Measurements from ENCODE around the gene ID1.
"Not testable (repeated sequence)": the region's sequence is repeated elsewhere in the genome, so short reads cannot be mapped to it uniquely, and the experiment has no call there.

The ID1 gene

DNA sequence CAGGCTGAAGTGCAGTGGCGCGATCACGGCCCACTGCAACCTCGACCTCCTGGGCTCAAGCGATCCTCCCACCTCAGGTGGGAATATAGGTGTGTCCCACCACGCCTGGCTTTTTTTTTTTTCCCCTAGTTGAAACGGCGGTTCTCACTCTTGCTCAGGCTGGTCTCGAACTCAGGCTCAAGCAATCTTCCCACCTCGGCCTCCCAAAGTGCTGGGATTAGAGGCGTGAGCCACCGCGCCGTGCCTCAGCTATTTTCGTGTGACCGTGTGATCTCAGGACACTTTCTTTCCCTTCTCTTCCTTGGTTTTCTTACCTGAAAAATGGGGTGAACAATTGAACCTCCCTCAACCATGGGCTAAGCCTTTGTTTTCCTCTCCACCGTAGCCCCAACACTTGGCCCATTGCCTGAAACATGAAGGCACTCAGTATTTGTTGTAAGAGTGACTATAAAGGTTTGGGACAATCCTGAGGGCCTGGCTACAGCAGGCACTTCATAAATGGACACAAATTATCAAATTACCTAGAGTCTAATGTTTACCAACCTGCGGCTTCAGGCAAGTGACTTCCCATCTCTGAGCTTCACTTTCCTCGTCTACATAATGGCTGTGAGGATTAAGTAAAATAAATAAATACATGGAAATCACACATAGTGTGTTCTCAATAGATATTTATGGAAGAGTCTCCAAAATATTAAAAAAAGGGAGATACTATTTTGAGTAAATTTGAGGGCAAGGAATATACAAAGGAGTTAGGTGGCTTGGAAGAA, 31.4 kb upstream of the ID1 start:
- no peak for DNase-seq (ENCODE audit: low read depth)

DNA sequence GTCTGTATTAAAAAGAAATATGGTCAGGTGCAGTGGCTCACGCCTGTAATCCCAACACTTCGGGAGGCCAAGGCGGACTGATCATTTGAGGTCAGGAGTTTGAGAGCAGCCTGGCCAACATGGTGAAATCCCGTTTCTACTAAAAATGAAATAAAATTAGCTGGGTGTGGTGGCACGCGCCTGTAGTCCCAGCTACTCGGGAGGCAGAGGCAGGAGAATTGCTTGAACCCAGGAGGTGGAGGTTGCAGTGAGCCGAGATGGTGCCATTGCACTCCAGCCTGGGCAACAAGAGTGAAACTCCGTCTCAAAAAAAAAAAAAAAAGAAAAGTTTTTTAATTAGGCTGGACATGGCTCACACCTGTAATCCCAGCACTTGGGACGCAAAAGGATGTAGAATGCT, 30.1 kb upstream of the ID1 start:
- not testable (repeated sequence) for DNase-seq (ENCODE audit: low read depth)

DNA sequence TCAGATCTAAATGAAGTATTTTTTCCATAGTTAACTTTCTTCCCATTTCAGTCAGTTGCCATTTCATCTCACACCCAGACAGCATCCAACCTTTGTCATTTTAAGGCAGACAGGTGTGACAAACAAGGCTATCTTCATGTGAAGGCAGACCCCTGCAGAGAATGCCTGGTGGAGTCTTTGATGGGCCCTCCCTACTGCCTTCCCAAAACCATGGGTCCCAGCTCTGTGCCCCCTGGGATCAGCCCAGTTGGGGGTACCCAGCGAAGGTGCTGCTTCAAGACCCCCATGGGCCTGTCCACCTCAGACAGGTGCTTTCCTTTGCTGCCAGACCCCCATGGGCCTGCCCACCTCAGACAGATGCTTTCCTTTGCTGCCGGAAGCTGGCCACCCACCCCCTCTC, 28.3 kb upstream of the ID1 start:
- no peak for DNase-seq (ENCODE audit: low read depth)

- DNase-seq (ENCODE audit: low read depth) = no peak
These were observed 27.9 kb upstream of the ID1 start for GRCh38 chr20:31577194-31577593.

DNA sequence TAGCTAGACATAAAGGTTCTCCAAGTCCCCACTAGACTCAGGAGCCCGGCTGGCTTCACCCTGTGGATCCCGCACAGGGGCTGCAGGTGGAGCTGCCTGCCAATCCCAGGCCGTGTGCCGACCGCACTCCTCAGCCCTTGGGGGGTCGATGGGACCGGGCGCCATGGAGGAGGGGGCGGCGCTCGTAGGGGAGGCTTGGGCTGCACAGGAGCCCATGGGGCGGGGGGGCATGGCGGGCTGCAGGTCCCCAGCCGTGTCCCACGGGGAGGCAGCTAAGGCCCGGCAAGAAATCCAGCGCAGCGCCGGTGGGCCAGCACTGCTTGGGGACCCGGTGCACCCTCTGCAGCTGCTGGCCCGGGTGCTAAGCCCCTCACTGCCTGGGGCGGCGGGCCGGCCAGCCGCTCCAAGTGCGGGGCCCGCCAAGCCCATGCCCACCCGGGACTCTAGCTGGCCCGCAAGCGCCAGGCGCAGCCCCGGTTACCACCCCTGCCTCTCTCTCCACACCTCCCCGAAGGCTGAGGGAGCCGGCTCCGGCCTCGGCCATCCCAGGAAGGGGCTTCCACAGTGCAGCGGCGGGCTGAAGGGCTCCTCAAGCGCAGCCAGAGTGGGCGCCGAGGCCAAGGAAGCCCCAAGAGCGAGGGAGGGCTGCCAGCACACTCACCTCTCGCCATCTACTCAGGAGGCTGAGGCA, 26.5 kb upstream of the ID1 start:
- no peak for DNase-seq (ENCODE audit: low read depth)

DNA sequence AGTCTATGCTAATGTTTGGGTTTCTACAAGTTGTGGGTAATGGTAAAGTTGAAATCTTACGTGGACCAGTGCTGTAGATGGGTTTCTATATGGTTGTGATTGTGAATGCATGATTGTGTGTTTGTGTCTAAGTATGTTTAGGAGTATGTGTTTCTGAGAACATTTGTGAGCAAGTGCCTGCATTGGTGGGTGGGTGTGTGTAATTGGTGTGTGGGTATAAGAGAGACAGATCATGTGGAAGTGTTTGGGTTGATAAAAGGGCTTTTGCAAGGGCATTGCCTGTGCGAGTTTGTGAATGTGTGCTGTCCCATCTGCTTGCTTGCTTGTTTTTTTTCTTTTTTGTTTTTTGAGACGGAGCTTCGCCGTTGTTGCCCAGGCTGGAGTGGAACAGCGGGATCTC, 25.8 kb upstream of the ID1 start:
- no peak for DNase-seq (ENCODE audit: low read depth)

- DNase-seq (ENCODE audit: low read depth) = not testable (repeated sequence)
These were observed 25.0 kb upstream of the ID1 start for GRCh38 chr20:31579941-31580651.

- DNase-seq (ENCODE audit: low read depth) = no peak
These were observed 24.4 kb upstream of the ID1 start for GRCh38 chr20:31580706-31581105.

- DNase-seq (ENCODE audit: low read depth) = no peak
These were observed 23.7 kb upstream of the ID1 start for GRCh38 chr20:31581391-31581790.

- DNase-seq (ENCODE audit: low read depth) = no peak
These were observed 17.3 kb upstream of the ID1 start for GRCh38 chr20:31587545-31588389.

DNA sequence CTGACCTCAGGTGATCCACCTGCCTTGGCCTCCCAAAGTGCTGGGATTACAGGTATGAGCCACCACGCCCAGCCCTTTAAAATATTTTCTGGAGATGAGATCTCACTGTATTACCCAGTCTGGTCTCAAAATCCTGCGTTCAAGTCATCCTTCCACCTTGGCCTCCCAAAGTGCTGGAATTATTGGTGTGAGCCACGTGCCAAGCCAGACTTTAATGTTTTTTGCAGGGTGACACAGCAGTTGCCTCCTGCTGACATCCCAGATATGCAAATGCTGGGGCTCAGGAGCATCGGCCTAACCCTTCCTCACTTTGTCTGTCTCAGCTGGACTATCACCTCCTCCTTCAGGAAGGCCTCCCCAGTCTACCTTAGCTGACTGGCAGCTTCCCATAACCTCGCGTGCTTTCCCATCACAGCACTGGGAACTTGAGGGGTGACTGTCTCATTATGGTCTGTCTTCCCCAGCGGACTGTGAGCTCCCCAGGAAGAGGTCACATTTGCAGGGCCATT, 14.3 kb upstream of the ID1 start:
- DNase-seq (ENCODE audit: low read depth) = no peak

GRCh38 chr20:31593221-31594001, 11.7 kb upstream of the ID1 start:
- no peak for DNase-seq (ENCODE audit: low read depth)

- DNase-seq (ENCODE audit: low read depth) = no peak
These were observed 11.0 kb upstream of the ID1 start for GRCh38 chr20:31594002-31594557.

- DNase-seq (ENCODE audit: low read depth) = no peak
These were observed 10.3 kb upstream of the ID1 start for GRCh38 chr20:31594558-31595379.

- DNase-seq (ENCODE audit: low read depth) = no peak
These were observed 9.8 kb upstream of the ID1 start for GRCh38 chr20:31595380-31595653.

- DNase-seq (ENCODE audit: low read depth) = no peak
These were observed 9.3 kb upstream of the ID1 start for GRCh38 chr20:31595654-31596411.

DNA sequence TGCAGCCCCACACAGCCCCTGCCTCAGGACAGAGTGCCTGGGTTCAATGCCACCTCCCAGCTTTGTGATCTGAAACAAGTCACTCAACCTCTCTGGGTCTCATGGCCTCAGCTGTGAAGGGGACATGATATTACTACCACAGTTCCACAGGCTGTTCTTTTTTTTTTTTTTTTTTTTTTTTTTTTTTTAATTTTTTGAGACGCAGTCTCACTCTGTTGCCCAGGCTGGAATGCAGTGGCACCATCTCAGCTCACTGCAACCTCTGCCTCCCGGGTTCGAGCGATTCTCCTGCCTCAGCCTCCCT, 8.7 kb upstream of the ID1 start:
- DNase-seq (ENCODE audit: low read depth) = not testable (repeated sequence)

DNA sequence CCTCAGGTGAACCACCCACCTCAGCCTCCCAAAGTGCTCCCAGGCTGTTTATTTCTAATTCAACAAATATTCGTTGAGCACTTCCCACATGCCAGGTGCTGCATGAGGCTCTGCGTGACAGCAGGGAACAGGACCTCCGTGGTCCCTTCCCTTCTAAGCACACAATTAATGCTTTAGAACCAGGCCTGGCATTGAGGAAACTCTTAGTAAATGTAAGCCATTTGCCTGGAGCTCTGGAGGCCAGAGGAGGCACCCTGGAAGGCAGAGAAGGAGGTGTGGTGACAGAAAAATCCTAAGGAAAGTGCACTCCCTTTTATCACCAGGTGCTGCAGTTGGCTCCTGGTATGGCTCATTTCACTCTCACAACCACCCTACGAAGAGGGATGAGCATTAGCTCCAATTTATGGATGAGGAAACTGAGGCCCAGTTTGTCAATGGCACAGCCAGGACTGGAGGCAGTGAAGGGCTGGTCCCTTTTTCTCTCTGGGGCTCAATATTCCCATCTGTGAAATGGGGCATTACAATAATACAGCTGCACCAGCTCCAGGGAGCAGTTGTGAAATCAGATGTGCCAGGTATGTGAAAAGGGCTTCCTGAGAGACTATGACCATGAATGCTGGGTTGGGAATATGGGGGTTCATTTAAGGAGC, 8.1 kb upstream of the ID1 start:
- DNase-seq (ENCODE audit: low read depth) = no peak

DNA sequence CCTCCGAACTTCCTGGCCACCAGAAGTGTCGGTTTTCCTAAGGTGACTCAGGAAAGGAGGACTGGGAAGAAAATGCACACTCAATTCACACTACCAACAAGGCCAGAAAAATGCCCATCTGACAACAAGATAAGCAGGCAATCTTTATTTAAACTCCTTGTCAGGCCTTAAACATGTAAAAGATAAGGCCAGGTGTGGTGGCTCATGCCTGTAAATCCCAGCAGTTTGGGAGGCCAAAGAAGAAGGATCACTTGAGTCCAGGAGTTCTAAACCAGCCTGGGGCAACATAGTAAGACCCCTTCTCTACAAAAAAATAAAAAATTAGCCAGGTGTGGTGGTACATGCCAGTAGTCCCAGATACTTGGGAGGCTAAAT, 7.6 kb upstream of the ID1 start:
- no peak for DNase-seq (ENCODE audit: low read depth)

All from T follicular helper cell (primary cell).